CD4-positive, alpha-beta T cell treated with Interferon gamma for 1 hour (primary cell): ENCODE results near the gene AP1B1.
"Not testable (repeated sequence)": the region's sequence is repeated elsewhere in the genome, so short reads cannot be mapped to it uniquely, and the experiment has no call there.

Experiments
- DNase-seq: peaks from one replicate; pipeline ENCODE4 v3.0.0-alpha.2; 2020

AP1B1 gene

GRCh38 chr22:29385748-29386147, 2.6 kb downstream of the AP1B1 start:
- DNase-seq, result peak; percentile 67

- DNase-seq, result no peak
Observed at GRCh38 chr22:29385151-29385704, 3.1 kb downstream of the AP1B1 start.

GRCh38 chr22:29383740-29384139, 4.6 kb downstream of the AP1B1 start:
- no peak for DNase-seq

GRCh38 chr22:29382580-29383302, 5.6 kb downstream of the AP1B1 start:
- no peak for DNase-seq

- no peak for DNase-seq
Observed at GRCh38 chr22:29380856-29381255, 7.5 kb downstream of the AP1B1 start.

GRCh38 chr22:29380032-29380781, 8.2 kb downstream of the AP1B1 start:
- no peak for DNase-seq

- no peak for DNase-seq
Observed at GRCh38 chr22:29379258-29379657, 9.1 kb downstream of the AP1B1 start.

GRCh38 chr22:29377979-29378378, 10.4 kb downstream of the AP1B1 start:
- DNase-seq, result no peak

- DNase-seq, result not testable (repeated sequence)
Observed at GRCh38 chr22:29376705-29377104, 11.7 kb downstream of the AP1B1 start.

GRCh38 chr22:29375398-29376076, 12.8 kb downstream of the AP1B1 start:
- no peak for DNase-seq

GRCh38 chr22:29374806-29375205, 13.6 kb downstream of the AP1B1 start:
- not testable (repeated sequence) for DNase-seq

- no peak for DNase-seq
Observed at GRCh38 chr22:29374401-29374800, 14.0 kb downstream of the AP1B1 start.

- DNase-seq, result no peak
Observed at GRCh38 chr22:29370537-29370936, 17.8 kb downstream of the AP1B1 start.

GRCh38 chr22:29369460-29369859, 18.9 kb downstream of the AP1B1 start:
- DNase-seq, result peak; percentile 14

GRCh38 chr22:29359469-29359868, 28.9 kb downstream of the AP1B1 start:
- DNase-seq, result no peak

GRCh38 chr22:29357193-29357890, 31.0 kb downstream of the AP1B1 start:
- DNase-seq, result not testable (repeated sequence)

GRCh38 chr22:29353860-29354259, 34.5 kb downstream of the AP1B1 start:
- DNase-seq, result no peak

- DNase-seq, result no peak
Observed at GRCh38 chr22:29353286-29353685, 35.1 kb downstream of the AP1B1 start.

GRCh38 chr22:29352778-29353177, 35.6 kb downstream of the AP1B1 start:
- DNase-seq, result no peak

GRCh38 chr22:29351891-29352290, 36.5 kb downstream of the AP1B1 start:
- no peak for DNase-seq

- DNase-seq, result no peak
Observed at GRCh38 chr22:29351042-29351441, 37.3 kb downstream of the AP1B1 start.

- DNase-seq, result no peak
Observed at GRCh38 chr22:29348956-29349355, 39.4 kb downstream of the AP1B1 start.

GRCh38 chr22:29348041-29348440, 40.3 kb downstream of the AP1B1 start:
- no peak for DNase-seq
